Fibroblast of lung (primary cell): ENCODE measurements around the gene JPH2.

Source experiments
- CTCF ChIP-seq, 2 donors: IDR thresholded peaks in 1 of 2; conservative IDR thresholded peaks in 1 of 2; 1 replicate in 1 of 2; 2 replicates in 1 of 2; pipeline ENCODE4 v1.5.1; 2011 to 2012; ENCODE audit warnings: low read length in 2 of 2, control low read depth in 1 of 2, inconsistent platforms in 1 of 2, low read depth in 1 of 2, mild to moderate bottlenecking in 1 of 2
- EZH2 ChIP-seq: IDR thresholded peaks from 2 replicates; pipeline ENCODE4 v1.5.1; 2012; ENCODE audit warnings: low read length, control low read depth, mild to moderate bottlenecking; ENCODE audit errors: missing control alignments

- TF ChIP-seq EZH2: no peak
- TF ChIP-seq CTCF (conservative IDR thresholded peaks at IDR 0.05 in 1 of 2, IDR thresholded peaks at IDR 0.05 in 1 of 2; ENCODE audit: low read depth in 1 of 2, low read length in 2 of 2): no peak
Measured at GRCh38 chr20:44079291-44079690, 107.7 kb downstream of the JPH2 start.
